IMR-90 (cell line): ENCODE results near the gene EIF4A3. TPM values are rescaled to one million over a fixed set of nuclear protein-coding genes. Genes with fewer than 3 reads are reported as not detected.

Experiments
- ATAC-seq: fragments of 200-7000 bp; cut with Tn5 transposase; 2 replicates; pipeline ENCODE4 v1.9.1; 2020; ENCODE audit warnings: low read depth, mild to moderate bottlenecking, moderate library complexity
- BruUV-seq: library from RNA; stranded (reverse); fragments of 400-500 nt; replicated peaks from 2 replicates; lab custom pipeline; 2021; lab: Mats Ljungman, UMichigan
- CTCF ChIA-PET: fragments of 300-600 bp; formaldehyde crosslinking; extraction: SDS; loops from one replicate; lab custom pipeline; 2021; ENCODE audit warnings: antibody characterized with exemption; lab: Yijun Ruan, JAX
- POLR2A ChIA-PET: fragments of 300-600 bp; sonication (Branson Sonifier 250); formaldehyde crosslinking; loops from one replicate; lab custom pipeline; 2022; ENCODE audit warnings: antibody characterized with exemption; ENCODE audit not compliant: unreplicated experiment; lab: Charles Lee
- DNase-seq: peaks from one replicate; pipeline ENCODE4 v3.0.0; 2013
- H2AFZ ChIP-seq: replicated peaks from 2 replicates; pipeline ENCODE3; 2013; ENCODE audit warnings: low read length, mild to moderate bottlenecking; ENCODE audit not compliant: poor library complexity
- H2AK5ac ChIP-seq: 2 replicates; pipeline ENCODE4 v1.6.1; 2013; ENCODE audit warnings: low read depth, low read length, inconsistent platforms
- H2AK9ac ChIP-seq: replicated peaks from 2 replicates; pipeline ENCODE3; 2013; ENCODE audit warnings: mild to moderate bottlenecking, low read depth, low read length, moderate library complexity; ENCODE audit not compliant: poor library complexity
- H2BK120ac ChIP-seq: 2 replicates; pipeline ENCODE4 v1.6.1; 2013; ENCODE audit warnings: low read depth, low read length, inconsistent platforms
- H2BK15ac ChIP-seq: 3 replicates; pipeline ENCODE4 v1.6.1; 2013; ENCODE audit warnings: low read depth, low read length, inconsistent platforms
- H2BK20ac ChIP-seq: 2 replicates; pipeline ENCODE4 v1.6.1; 2013; ENCODE audit warnings: low read depth, mild to moderate bottlenecking, inconsistent platforms, low read length, moderate library complexity
- H2BK5ac ChIP-seq: 2 replicates; pipeline ENCODE4 v1.6.1; 2013; ENCODE audit warnings: mild to moderate bottlenecking, low read depth, low read length, inconsistent platforms; ENCODE audit not compliant: poor library complexity, severe bottlenecking
- H3K14ac ChIP-seq: replicated peaks from 2 replicates; pipeline ENCODE4 v1.6.1; 2013; ENCODE audit warnings: low read depth, low read length, inconsistent platforms
- H3K18ac ChIP-seq: 2 replicates; pipeline ENCODE4 v1.6.1; 2013; ENCODE audit warnings: low read depth, low read length, control low read depth
- H3K23ac ChIP-seq: 2 replicates; pipeline ENCODE4 v1.6.1; 2013; ENCODE audit warnings: low read depth, low read length, inconsistent platforms
- H3K27ac ChIP-seq: 2 replicates; pipeline ENCODE4 v1.5.1; 2013; ENCODE audit warnings: mild to moderate bottlenecking, control low read depth, low read length; ENCODE audit not compliant: insufficient read depth
- H3K27me3 ChIP-seq: 2 replicates; pipeline ENCODE4 v1.6.1; 2013; ENCODE audit warnings: low read length; ENCODE audit not compliant: control insufficient read depth, insufficient read depth
- H3K36me3 ChIP-seq: 2 replicates; pipeline ENCODE4 v1.6.1; 2013; ENCODE audit warnings: low read length, mixed read lengths; ENCODE audit not compliant: control insufficient read depth, insufficient read depth
- H3K4ac ChIP-seq: 2 replicates; pipeline ENCODE4 v1.6.1; 2013; ENCODE audit warnings: low read depth, low read length, inconsistent platforms
- H3K4me1 ChIP-seq: 2 replicates; pipeline ENCODE4 v1.6.1; 2013; ENCODE audit warnings: low read length, mixed read lengths; ENCODE audit not compliant: control insufficient read depth, insufficient read depth
- H3K4me2 ChIP-seq: 2 replicates; pipeline ENCODE4 v1.6.1; 2013; ENCODE audit warnings: low read depth, mild to moderate bottlenecking, control low read depth, low read length, moderate library complexity
- H3K4me3 ChIP-seq: 2 replicates; pipeline ENCODE4 v1.5.1; 2013; ENCODE audit warnings: low read depth, mild to moderate bottlenecking, control low read depth, low read length, moderate library complexity; ENCODE audit not compliant: insufficient read depth
- H3K56ac ChIP-seq: 2 replicates; pipeline ENCODE4 v1.6.1; 2013; ENCODE audit warnings: low read length, inconsistent platforms; ENCODE audit not compliant: insufficient read depth; ENCODE audit errors: extremely low read depth
- H3K79me1 ChIP-seq, 2 experiments: 2 replicates each; pipeline ENCODE4 v1.6.1; 2013; ENCODE audit warnings: low read length in 2 of 2, inconsistent platforms in 1 of 2, low read depth in 1 of 2
- H3K9ac ChIP-seq: 2 replicates; pipeline ENCODE4 v1.6.1; 2013; ENCODE audit warnings: low read depth, low read length, control low read depth
- H3K9me1 ChIP-seq: 2 replicates; pipeline ENCODE4 v1.6.1; 2013; ENCODE audit warnings: low read length, inconsistent platforms; ENCODE audit not compliant: insufficient read depth
- H3K9me3 ChIP-seq: 2 replicates; pipeline ENCODE4 v1.6.1; 2013; ENCODE audit warnings: low read length; ENCODE audit not compliant: control insufficient read depth, insufficient read depth
- H4K20me1 ChIP-seq: 2 replicates; pipeline ENCODE4 v1.6.1; 2013; ENCODE audit warnings: low read length, inconsistent platforms; ENCODE audit not compliant: insufficient read depth
- H4K5ac ChIP-seq: 2 replicates; pipeline ENCODE4 v1.6.1; 2013; ENCODE audit warnings: mild to moderate bottlenecking, low read depth, low read length, control low read depth
- H4K8ac ChIP-seq, 2 experiments: 2 replicates each; pipeline ENCODE4 v1.6.1; 2013; ENCODE audit warnings: low read depth in 2 of 2, low read length in 2 of 2, control low read depth in 1 of 2, inconsistent platforms in 1 of 2
- H4K91ac ChIP-seq: 2 replicates; pipeline ENCODE4 v1.6.1; 2013; ENCODE audit warnings: low read depth, low read length, inconsistent platforms; ENCODE audit not compliant: insufficient read depth
- CEBPB ChIP-seq: IDR thresholded peaks from 2 replicates; pipeline ENCODE4 v1.6.1; 2012; ENCODE audit warnings: low read depth, low read length, improper control_type of control experiment
- NFE2L2 ChIP-seq: fragments of 150-350 bp; IDR thresholded peaks from 2 replicates; pipeline ENCODE4 v1.6.1; 2016; ENCODE audit warnings: low read depth, mild to moderate bottlenecking, low read length
- SMC3 ChIP-seq: fragments of 150-350 bp; IDR thresholded peaks from 2 replicates; pipeline ENCODE4 v1.6.1; 2016; ENCODE audit warnings: low read depth, mild to moderate bottlenecking, antibody characterized with exemption, low read length, moderate library complexity
- USF2 ChIP-seq: fragments of 150-350 bp; IDR thresholded peaks from 2 replicates; pipeline ENCODE4 v1.6.1; 2017; ENCODE audit warnings: mild to moderate bottlenecking, antibody characterized with exemption, low read length, low read depth
- WGBS, 2 experiments: methylation state at CpG; one replicate each; pipeline versions ENCODE4 v1.1.5 to v1.1.7; 2013; ENCODE audit warnings: missing lambda C conversion rate in 2 of 2; ENCODE audit not compliant: insufficient read length in 1 of 2; ENCODE audit errors: extremely low coverage in 2 of 2; 5-methylcytosine and 5-hydroxymethylcytosine counted together
- dilution Hi-C: fragments of 300-500 bp; cut with HindIII; formaldehyde crosslinking; loops from one replicate; pipeline ENCODE4 v1.14.3; 2018; ENCODE audit warnings: low sequenced_read_pairs; ENCODE audit not compliant: unreplicated experiment
- in situ Hi-C: fragments of 300-500 bp; cut with MboI; formaldehyde crosslinking; loops from 3 replicates; pipeline ENCODE4 v1.14.3; 2019; ENCODE audit warnings: low sequenced_read_pairs, inconsistent platforms, mixed read lengths
- intact Hi-C: fragments of 100-400 bp; cut with micrococcal nuclease; formaldehyde crosslinking; loops from 2 replicates; pipeline ENCODE4 v1.10.0; 2022
- polyA plus RNA-seq, 3 experiments: library from polyadenylated mRNA; depleted of rRNA; stranded (reverse); fragments of >200 nt; gene quantifications; 2 replicates each; pipeline ENCODE4 v1.2.3, GENCODE V29; 2012; ENCODE audit warnings: low replicate concordance in 1 of 3
- total RNA-seq: library from RNA; depleted of rRNA; stranded (reverse); fragments of >200 nt; gene quantifications from 2 replicates; pipeline ENCODE4 v1.2.3, GENCODE V29; 2012

Gene EIF4A3
- total and polyA plus RNA-seq, 2 of the 4 experiments (the other 2 are of a cell fraction) = 85.3 to 97.1 TPM

- no peak overlapping the region for H3K4me3 ChIP-seq
- 47% methylated on average over 3 of the region's 9 CpGs; no CpG with 5 or more reads in 1 of the 2 experiments for WGBS, 2 experiments
- intact Hi-C loops = no loop called here
These were observed 36.5 kb downstream of the EIF4A3 start for GRCh38 chr17:80110447-80110812.

More at GRCh38 chr17:80110447-80110812, 36.5 kb downstream of the EIF4A3 start:
- in situ Hi-C loops = no loop called here
- H2BK20ac ChIP-seq = no peak overlapping the region
- H2BK15ac ChIP-seq = no peak overlapping the region
- ATAC-seq = no peak
- no peak overlapping the region for H4K5ac ChIP-seq
- peaks cover 3% of the 10 kb centered on the region; the same call in 1 of the 2 replicates for H3K36me3 ChIP-seq
- H3K23ac ChIP-seq = no peak overlapping the region
- no peak overlapping the region for H4K91ac ChIP-seq
- no peaks in the 10 kb centered on the region for H4K20me1 ChIP-seq
- no peak overlapping the region for H4K8ac ChIP-seq
- no peak overlapping the region for H3K27ac ChIP-seq
- H2AFZ ChIP-seq = no peak overlapping the region
- H2BK5ac ChIP-seq = no peak overlapping the region
- H3K9me3 ChIP-seq = no peaks in the 10 kb centered on the region
- BruUV-seq = no TSS peak
- no peaks in the 10 kb centered on the region for H3K79me1 ChIP-seq
- dilution Hi-C loops = no loop called here
- no peak overlapping the region for H2AK9ac ChIP-seq
- no peaks in the 10 kb centered on the region; the same call in 1 of the 2 replicates for H3K4me1 ChIP-seq
- H3K56ac ChIP-seq = no peak overlapping the region
- DNase-seq = no peak
- H3K14ac ChIP-seq = no peak overlapping the region
- POLR2A ChIA-PET = no interaction called here
- H3K9ac ChIP-seq = no peak overlapping the region
- no peak for TF ChIP-seq USF2
- no peak for TF ChIP-seq CEBPB
- TF ChIP-seq NFE2L2 = no peak
- TF ChIP-seq SMC3 = no peak
- H2AK5ac ChIP-seq = no peak overlapping the region
- H2BK120ac ChIP-seq = no peak overlapping the region
- no peak overlapping the region for H3K18ac ChIP-seq
- no peaks in the 10 kb centered on the region for H3K9me1 ChIP-seq
- CTCF ChIA-PET = no interaction called here
- no peak overlapping the region for H3K4me2 ChIP-seq
- H3K27me3 ChIP-seq = no peaks in the 10 kb centered on the region
- H3K4ac ChIP-seq = no peak overlapping the region
